ENCODE measurements around the gene POLR1E. TPM values are rescaled to one million over a fixed set of nuclear protein-coding genes. Genes with fewer than 3 reads are reported as not detected.

POLR1E gene
- total and polyA plus RNA-seq, 10 of the 15 experiments (the other 5 are each of a cell fraction or from before 2014, with no cell fraction given) = 13.7 to 71.3 (median 50.4) TPM

GRCh38 chr9:37498457-37498856, 12.7 kb downstream of the POLR1E start:
- Histone ChIP-seq H3K9me3 (replicated peaks; ENCODE audit: control insufficient read depth, insufficient read depth, low read length) (no peaks in the 10 kb centered on the region), H3K36me3 (ENCODE audit: control insufficient read depth in 2 of 2, insufficient read depth in 2 of 2, low read length in 1 of 2) (peaks cover 34 to 39% of the 10 kb centered on the region in 2 experiments), H3K27ac (ENCODE audit: control insufficient read depth, insufficient read depth) (no peak overlapping the region), H3K4me2 (ENCODE audit: control insufficient read depth, insufficient read depth) (no peak overlapping the region), H4K20me1 (ENCODE audit: control insufficient read depth, insufficient read depth) (no peaks in the 10 kb centered on the region), H3K27me3 (replicated peaks in 1 of 2; ENCODE audit: control insufficient read depth in 2 of 2, insufficient read depth in 2 of 2, low read length in 1 of 2) (no peaks in the 10 kb centered on the region), H3K79me2 (ENCODE audit: control insufficient read depth, insufficient read depth, low read length) (no peaks in the 10 kb centered on the region), H2AFZ (ENCODE audit: control insufficient read depth, low read depth, low read length) (no peak overlapping the region), H3K9ac (ENCODE audit: control insufficient read depth, insufficient read depth, low read length) (no peak overlapping the region), H3K4me1 (ENCODE audit: control insufficient read depth, insufficient read depth, low read length) (no peaks in the 10 kb centered on the region), H3K4me3 (no peak overlapping the region)
- intact Hi-C loops (cut with micrococcal nuclease; ENCODE audit: unreplicated experiment) = no loop called here
- DNase-seq (ENCODE audit: low read depth, low spot score) (no peak), ATAC-seq (no peak), FAIRE-seq (no peak)
- ChIA-PET POLR2A (interaction anchor here (1.4 kb wide), 1 partner anchor 12 kb away, joined by 4 read pairs; no protein-coding TSS in a partner anchor), CTCF (interaction anchor here (0.6 to 1.3 kb wide), 3 partner anchors 9 to 19 kb away, joined by 3 to 4 read pairs (median 3); no protein-coding TSS in a partner anchor), SMC1A (ENCODE audit: uncharacterized antibody, unreplicated experiment) (interaction anchor here (0.6 to 2.5 kb wide), 5 partner anchors 10 to 287 kb away, joined by 3 to 11 read pairs (median 3); partner anchors contain the start of gene EXOSC3), RAD21 (ENCODE audit: unreplicated experiment) (no interaction called here)
- no TSS peak for BruUV-seq (replicated peaks)
- in situ Hi-C loops (cut with MboI) = loop anchor here (25.0 kb wide), 1 partner anchor 514 kb away; no protein-coding TSS in a partner anchor
- WGBS (ENCODE audit: insufficient coverage, insufficient replicate concordance, low lambda C conversion rate, missing lambda C conversion rate) = 96% methylated on average over 3 of the region's 3 CpGs
- no peak for TF ChIP-seq ZNF207 (IDR thresholded peaks at IDR 0.05; ENCODE audit: borderline replicate concordance)
- TF ChIP-seq JUNB (IDR thresholded peaks at IDR 0.05) = no peak
- no peak for TF ChIP-seq E2F8 (IDR thresholded peaks at IDR 0.05; ENCODE audit: low read depth, partially characterized antibody)
- TF ChIP-seq HDAC6 (IDR thresholded peaks at IDR 0.05; ENCODE audit: unreplicated experiment) = no peak
- TF ChIP-seq SMAD1 (IDR thresholded peaks at IDR 0.05; ENCODE audit: low read depth, partially characterized antibody) = no peak
- TF ChIP-seq SREBF1 (IDR thresholded peaks at IDR 0.05; ENCODE audit: low read length) = no peak
- TF ChIP-seq CBX3 (IDR thresholded peaks at IDR 0.05; ENCODE audit: borderline replicate concordance, low read depth) = no peak
- no peak for TF ChIP-seq TCF3 (IDR thresholded peaks at IDR 0.05; ENCODE audit: borderline replicate concordance, insufficient read depth, low read depth, low read length)
- no peak for TF ChIP-seq POLR2AphosphoS5 (IDR thresholded peaks at IDR 0.05; ENCODE audit: low read length)
- TF ChIP-seq SKIL (IDR thresholded peaks at IDR 0.05; ENCODE audit: low read depth, poor library complexity, severe bottlenecking) = no peak
- no peak for TF ChIP-seq TCF12 (IDR thresholded peaks at IDR 0.05; ENCODE audit: low read depth, low read length)
- no peak for TF ChIP-seq EED (IDR thresholded peaks at IDR 0.05; ENCODE audit: low read depth)
- no peak for TF ChIP-seq ZNF622 (IDR thresholded peaks at IDR 0.05)
- TF ChIP-seq CBX5 (IDR thresholded peaks at IDR 0.05; ENCODE audit: low read depth) = no peak

All from GM12878 (cell line).